GM21723 (cell line): ENCODE results near the gene RAPGEF4.

ENCODE experiments used
- ATAC-seq: cut with Tn5 transposase; IDR thresholded peaks from one replicate; pipeline ENCODE4 v1.9.1; 2021; ENCODE audit warnings: mild to moderate bottlenecking, moderate library complexity; ENCODE audit not compliant: unreplicated experiment

Gene RAPGEF4

GRCh38 chr2:172928756-172929155 lies 193.1 kb downstream of the RAPGEF4 start:
- no peak for ATAC-seq

- no peak for ATAC-seq
Observed at GRCh38 chr2:172929644-172930043, 194.0 kb downstream of the RAPGEF4 start.

- no peak for ATAC-seq
Observed at GRCh38 chr2:172930871-172931255, 195.2 kb downstream of the RAPGEF4 start.

- no peak for ATAC-seq
Observed at GRCh38 chr2:172931256-172931894, 195.7 kb downstream of the RAPGEF4 start.

GRCh38 chr2:172931918-172932520 lies 196.4 kb downstream of the RAPGEF4 start:
- no peak for ATAC-seq

GRCh38 chr2:172937884-172938712 lies 202.5 kb downstream of the RAPGEF4 start:
- no peak for ATAC-seq

GRCh38 chr2:172938713-172939375 lies 203.2 kb downstream of the RAPGEF4 start:
- no peak for ATAC-seq

GRCh38 chr2:172943539-172943938 lies 207.9 kb downstream of the RAPGEF4 start:
- no peak for ATAC-seq

GRCh38 chr2:172944022-172944793 lies 208.6 kb downstream of the RAPGEF4 start:
- ATAC-seq = no peak

GRCh38 chr2:172944794-172945509 lies 209.3 kb downstream of the RAPGEF4 start:
- ATAC-seq = no peak

- ATAC-seq = no peak
Observed at GRCh38 chr2:172945510-172945850, 209.8 kb downstream of the RAPGEF4 start.

- no peak for ATAC-seq
Observed at GRCh38 chr2:172947461-172948153, 212.0 kb downstream of the RAPGEF4 start.

GRCh38 chr2:172949522-172949921 lies 213.9 kb downstream of the RAPGEF4 start:
- ATAC-seq = no peak

GRCh38 chr2:172950565-172950964 lies 214.9 kb downstream of the RAPGEF4 start:
- ATAC-seq = no peak

- no peak for ATAC-seq
Observed at GRCh38 chr2:172951554-172951953, 215.9 kb downstream of the RAPGEF4 start.

- ATAC-seq = no peak
Observed at GRCh38 chr2:172953411-172953810, 217.8 kb downstream of the RAPGEF4 start.

GRCh38 chr2:172953970-172954852 lies 218.6 kb downstream of the RAPGEF4 start:
- no peak for ATAC-seq

GRCh38 chr2:172955587-172955986 lies 219.9 kb downstream of the RAPGEF4 start:
- no peak for ATAC-seq

GRCh38 chr2:172957734-172958133 lies 222.1 kb downstream of the RAPGEF4 start:
- no peak for ATAC-seq
